ENCODE results near the gene TAMALIN.

TAMALIN gene

GRCh38 chr12:52055731-52056711 is 49.3 kb downstream of the TAMALIN start:
- DNase-seq (ENCODE audit: low read depth): no peak

GRCh38 chr12:52056801-52057637 is 50.3 kb downstream of the TAMALIN start:
- no peak for DNase-seq (ENCODE audit: low read depth)

GRCh38 chr12:52057638-52058576 is 51.2 kb downstream of the TAMALIN start:
- no peak for DNase-seq (ENCODE audit: low read depth)

- no peak for DNase-seq (ENCODE audit: low read depth)
Observed at GRCh38 chr12:52058631-52059361, 52.0 kb downstream of the TAMALIN start.

GRCh38 chr12:52059582-52060497 is 53.1 kb downstream of the TAMALIN start:
- no peak for DNase-seq (ENCODE audit: low read depth)

- DNase-seq (ENCODE audit: low read depth): no peak
Observed at GRCh38 chr12:52060498-52061177, 53.9 kb downstream of the TAMALIN start.

- DNase-seq (ENCODE audit: low read depth): no peak
Observed at GRCh38 chr12:52061470-52062166, 54.9 kb downstream of the TAMALIN start.

- no peak for DNase-seq (ENCODE audit: low read depth)
Observed at GRCh38 chr12:52062167-52063081, 55.7 kb downstream of the TAMALIN start.

- DNase-seq (ENCODE audit: low read depth): no peak
Observed at GRCh38 chr12:52063082-52063924, 56.6 kb downstream of the TAMALIN start.

GRCh38 chr12:52063981-52064649 is 57.4 kb downstream of the TAMALIN start:
- DNase-seq (ENCODE audit: low read depth): peak; percentile 69
